Measurements from ENCODE around the gene IL4R. TPM values are rescaled to one million over a fixed set of nuclear protein-coding genes. Genes with fewer than 3 reads are reported as not detected.
"Not testable (repeated sequence)": the region's sequence is repeated elsewhere in the genome, so short reads cannot be mapped to it uniquely, and the experiment has no call there.

The IL4R gene
- total RNA-seq, 1 donor from 2014 or later = 34.5 TPM

- H3K36me3 Mint-ChIP-seq (ENCODE audit: unreplicated experiment) = no peaks in the 10 kb centered on the region
- peaks cover 49% of the 10 kb centered on the region for H3K4me1 Mint-ChIP-seq (ENCODE audit: unreplicated experiment)
- H3K27me3 Mint-ChIP-seq (ENCODE audit: unreplicated experiment) = no peaks in the 10 kb centered on the region
- no peak for TF ChIP-seq CTCF (IDR thresholded peaks at IDR 0.05)
- no peak for DNase-seq (ENCODE audit: extremely low spot score, unreplicated experiment)
- H3K9me3 Mint-ChIP-seq (ENCODE audit: unreplicated experiment) = no peaks in the 10 kb centered on the region
- peak overlapping the region; percentile 96 for H3K27ac Mint-ChIP-seq (ENCODE audit: unreplicated experiment)
- H3K4me3 Mint-ChIP-seq (ENCODE audit: unreplicated experiment) = no peak overlapping the region
Measured at GRCh38 chr16:27325736-27326135, 12.0 kb downstream of the IL4R start.

- Mint-ChIP-seq H3K9me3 (ENCODE audit: unreplicated experiment) (no peaks in the 10 kb centered on the region), H3K4me1 (ENCODE audit: unreplicated experiment) (peaks cover 53% of the 10 kb centered on the region), H3K4me3 (ENCODE audit: unreplicated experiment) (no peak overlapping the region), H3K36me3 (ENCODE audit: unreplicated experiment) (no peaks in the 10 kb centered on the region), H3K27me3 (ENCODE audit: unreplicated experiment) (no peaks in the 10 kb centered on the region), H3K27ac (ENCODE audit: unreplicated experiment) (peak overlapping the region; percentile 96)
- DNase-seq (ENCODE audit: extremely low spot score, unreplicated experiment) = no peak
- no peak for TF ChIP-seq CTCF (IDR thresholded peaks at IDR 0.05)
Measured at GRCh38 chr16:27326251-27326650, 12.5 kb downstream of the IL4R start.

GRCh38 chr16:27326738-27327585, 13.2 kb downstream of the IL4R start:
- H3K36me3 Mint-ChIP-seq (ENCODE audit: unreplicated experiment) = no peaks in the 10 kb centered on the region
- H3K27me3 Mint-ChIP-seq (ENCODE audit: unreplicated experiment) = no peaks in the 10 kb centered on the region
- peaks cover 50% of the 10 kb centered on the region for H3K4me1 Mint-ChIP-seq (ENCODE audit: unreplicated experiment)
- peak; percentile 87 for DNase-seq (ENCODE audit: extremely low spot score, unreplicated experiment)
- H3K9me3 Mint-ChIP-seq (ENCODE audit: unreplicated experiment) = no peaks in the 10 kb centered on the region
- peak; percentile 29 for TF ChIP-seq CTCF (IDR thresholded peaks at IDR 0.05)
- H3K27ac Mint-ChIP-seq (ENCODE audit: unreplicated experiment) = peak overlapping the region; percentile 96
- peak overlapping the region; percentile 51 for H3K4me3 Mint-ChIP-seq (ENCODE audit: unreplicated experiment)

- Mint-ChIP-seq H3K27me3 (ENCODE audit: unreplicated experiment) (no peaks in the 10 kb centered on the region), H3K27ac (ENCODE audit: unreplicated experiment) (peak overlapping the region; percentile 96), H3K4me1 (ENCODE audit: unreplicated experiment) (peaks cover 51% of the 10 kb centered on the region), H3K36me3 (ENCODE audit: unreplicated experiment) (no peaks in the 10 kb centered on the region), H3K9me3 (ENCODE audit: unreplicated experiment) (no peaks in the 10 kb centered on the region), H3K4me3 (ENCODE audit: unreplicated experiment) (no peak overlapping the region)
- TF ChIP-seq CTCF (IDR thresholded peaks at IDR 0.05) = no peak
- no peak for DNase-seq (ENCODE audit: extremely low spot score, unreplicated experiment)
Measured at GRCh38 chr16:27327586-27327915, 13.8 kb downstream of the IL4R start.

GRCh38 chr16:27328937-27329336, 15.2 kb downstream of the IL4R start:
- peaks cover 2% of the 10 kb centered on the region for H3K36me3 Mint-ChIP-seq (ENCODE audit: unreplicated experiment)
- no peaks in the 10 kb centered on the region for H3K9me3 Mint-ChIP-seq (ENCODE audit: unreplicated experiment)
- H3K27ac Mint-ChIP-seq (ENCODE audit: unreplicated experiment) = peak overlapping the region; percentile 91
- H3K4me1 Mint-ChIP-seq (ENCODE audit: unreplicated experiment) = peaks cover 55% of the 10 kb centered on the region
- H3K4me3 Mint-ChIP-seq (ENCODE audit: unreplicated experiment) = no peak overlapping the region
- no peaks in the 10 kb centered on the region for H3K27me3 Mint-ChIP-seq (ENCODE audit: unreplicated experiment)
- DNase-seq (ENCODE audit: extremely low spot score, unreplicated experiment) = no peak
- no peak for TF ChIP-seq CTCF (IDR thresholded peaks at IDR 0.05)

GRCh38 chr16:27329376-27330079, 15.8 kb downstream of the IL4R start:
- peaks cover 53% of the 10 kb centered on the region for H3K4me1 Mint-ChIP-seq (ENCODE audit: unreplicated experiment)
- peak overlapping the region; percentile 91 for H3K27ac Mint-ChIP-seq (ENCODE audit: unreplicated experiment)
- DNase-seq (ENCODE audit: extremely low spot score, unreplicated experiment) = not testable (repeated sequence)

More at GRCh38 chr16:27329376-27330079, 15.8 kb downstream of the IL4R start:
- not testable (repeated sequence) for H3K36me3 Mint-ChIP-seq (ENCODE audit: unreplicated experiment); H3K9me3 Mint-ChIP-seq (ENCODE audit: unreplicated experiment); H3K27me3 Mint-ChIP-seq (ENCODE audit: unreplicated experiment); H3K4me3 Mint-ChIP-seq (ENCODE audit: unreplicated experiment)
